ENCODE results near the gene MARCHF2. TPM values are rescaled to one million over a fixed set of nuclear protein-coding genes. Genes with fewer than 3 reads are reported as not detected.

The MARCHF2 gene
- total and polyA plus RNA-seq, 2 donors (not counting 3 experiments of a cell fraction or from before 2014, with no cell fraction given) = 43.5 to 91.9 TPM

DNA sequence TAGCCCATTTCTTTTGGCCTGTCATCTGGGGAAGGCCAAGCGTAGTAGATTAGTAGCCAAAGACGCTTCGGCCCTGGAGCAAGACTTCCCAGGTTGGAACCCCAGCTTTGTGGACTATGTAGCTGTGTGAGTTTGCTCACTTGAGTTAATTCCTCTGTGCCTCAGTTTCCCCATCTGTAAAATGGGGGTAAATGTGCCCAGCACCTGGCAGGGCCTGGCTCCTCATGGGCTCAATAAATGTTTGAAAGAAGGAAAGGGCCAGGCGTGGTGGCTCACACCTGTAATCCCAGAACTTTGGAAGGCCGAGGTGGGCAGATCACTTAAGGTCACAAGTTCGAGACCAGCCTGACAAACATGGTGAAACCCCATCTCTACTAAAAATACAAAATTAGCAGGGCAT lies 16.7 kb downstream of the MARCHF2 start:
- no peak for DNase-seq (ENCODE audit: low read depth, low spot score)
- FAIRE-seq = no peak
- Histone ChIP-seq H3K9ac (replicated peaks; ENCODE audit: extremely low read depth, insufficient read depth, low read length) (no peak overlapping the region), H3K4me3 (replicated peaks in 1 of 3; ENCODE audit: insufficient read depth in 1 of 3, low read depth in 1 of 3, low read length in 3 of 3) (no peak overlapping the region), H3K9me1 (replicated peaks; ENCODE audit: control insufficient read depth, extremely low read depth, insufficient read depth, low read length) (no peaks in the 10 kb centered on the region), H3K27ac (ENCODE audit: insufficient read depth, low read depth, low read length) (no peak overlapping the region), H4K20me1 (replicated peaks; ENCODE audit: control insufficient read depth, extremely low read depth, insufficient read depth, low read length) (no peaks in the 10 kb centered on the region), H2AFZ (ENCODE audit: low read depth, low read length) (no peak overlapping the region), H3K79me2 (ENCODE audit: control insufficient read depth, insufficient read depth, low read length) (no peaks in the 10 kb centered on the region), H3K9me3 (replicated peaks; ENCODE audit: control insufficient read depth, insufficient read depth, low read length) (no peaks in the 10 kb centered on the region), H3K27me3 (ENCODE audit: control insufficient read depth in 2 of 2, insufficient read depth in 2 of 2, low read length in 2 of 2) (no peaks in the 10 kb centered on the region), H3K4me1 (ENCODE audit: control insufficient read depth, extremely low read depth, insufficient read depth, low read length) (peaks cover 4% of the 10 kb centered on the region), H3K4me2 (ENCODE audit: insufficient read depth, low read length) (no peak overlapping the region), H3K36me3 (ENCODE audit: control insufficient read depth in 2 of 2, extremely low read depth in 1 of 2, insufficient read depth in 2 of 2, low read length in 2 of 2) (peaks cover 0 to 7% of the 10 kb centered on the region in 2 experiments)
- dilution Hi-C loops (cut with MboI; ENCODE audit: extremely low pct_ligation_motif_present, low sequenced_read_pairs) (no loop called here), intact Hi-C loops (cut with micrococcal nuclease) (no loop called here)
- POLR2A ChIA-PET = no interaction called here
- TF ChIP-seq, protein P1, sequence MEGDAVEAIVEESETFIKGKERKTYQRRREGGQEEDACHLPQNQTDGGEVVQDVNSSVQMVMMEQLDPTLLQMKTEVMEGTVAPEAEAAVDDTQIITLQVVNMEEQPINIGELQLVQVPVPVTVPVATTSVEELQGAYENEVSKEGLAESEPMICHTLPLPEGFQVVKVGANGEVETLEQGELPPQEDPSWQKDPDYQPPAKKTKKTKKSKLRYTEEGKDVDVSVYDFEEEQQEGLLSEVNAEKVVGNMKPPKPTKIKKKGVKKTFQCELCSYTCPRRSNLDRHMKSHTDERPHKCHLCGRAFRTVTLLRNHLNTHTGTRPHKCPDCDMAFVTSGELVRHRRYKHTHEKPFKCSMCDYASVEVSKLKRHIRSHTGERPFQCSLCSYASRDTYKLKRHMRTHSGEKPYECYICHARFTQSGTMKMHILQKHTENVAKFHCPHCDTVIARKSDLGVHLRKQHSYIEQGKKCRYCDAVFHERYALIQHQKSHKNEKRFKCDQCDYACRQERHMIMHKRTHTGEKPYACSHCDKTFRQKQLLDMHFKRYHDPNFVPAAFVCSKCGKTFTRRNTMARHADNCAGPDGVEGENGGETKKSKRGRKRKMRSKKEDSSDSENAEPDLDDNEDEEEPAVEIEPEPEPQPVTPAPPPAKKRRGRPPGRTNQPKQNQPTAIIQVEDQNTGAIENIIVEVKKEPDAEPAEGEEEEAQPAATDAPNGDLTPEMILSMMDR (IDR thresholded peaks at IDR 0.05; ENCODE audit: extremely low read depth in 1 of 2, insufficient read depth in 1 of 2, low read depth in 1 of 2, low read length in 2 of 2) = no peak
- TF ChIP-seq MYC (IDR thresholded peaks at IDR 0.05; ENCODE audit: low read depth, low read length) (no peak), POLR2AphosphoS5 (IDR thresholded peaks at IDR 0.05; ENCODE audit: insufficient read depth, low read depth, low read length) (no peak), FOS (IDR thresholded peaks at IDR 0.05; ENCODE audit: borderline replicate concordance, insufficient read depth, low read length) (no peak), EZH2 (IDR thresholded peaks at IDR 0.05; ENCODE audit: borderline replicate concordance, low read depth, low read length, severe bottlenecking) (no peak), MAX (IDR thresholded peaks at IDR 0.05; ENCODE audit: insufficient read depth, insufficient read length) (no peak), GATA2 (IDR thresholded peaks at IDR 0.05; ENCODE audit: insufficient read depth, insufficient read length, low read depth, low read length) (no peak)
- BruUV-seq (replicated peaks) = no TSS peak
- CTCF ChIA-PET = interaction anchor here (1.9 kb wide), 1 partner anchor 17 kb away, joined by 4 read pairs; the partner anchor contains the start of gene MARCHF2
